HEK293T (cell line): ENCODE measurements around the gene TLK1.

Experiments used
- ARNT ChIP-seq: fragments of 450-650 bp; IDR thresholded peaks from 2 replicates; pipeline ENCODE4 v1.6.1; 2017; ENCODE audit warnings: mild to moderate bottlenecking
- BHLHE40 ChIP-seq: fragments of 450-650 bp; IDR thresholded peaks from 2 replicates; pipeline ENCODE4 v1.6.1; 2016; ENCODE audit warnings: mild to moderate bottlenecking, moderate library complexity, borderline replicate concordance
- CTBP1 ChIP-seq: fragments of 450-650 bp; IDR thresholded peaks from 2 replicates; pipeline ENCODE4 v1.6.1; 2016; ENCODE audit warnings: borderline replicate concordance
- ELF4 ChIP-seq: fragments of 450-650 bp; IDR thresholded peaks from 2 replicates; pipeline ENCODE4 v1.6.1; 2017; ENCODE audit warnings: antibody characterized with exemption
- FOXA1 ChIP-seq: fragments of 450-650 bp; IDR thresholded peaks from 2 replicates; pipeline ENCODE4 v1.6.1; 2016; ENCODE audit warnings: mild to moderate bottlenecking
- FOXK2 ChIP-seq: fragments of 450-650 bp; IDR thresholded peaks from 2 replicates; pipeline ENCODE4 v1.6.1; 2016; ENCODE audit warnings: mild to moderate bottlenecking
- FOXM1 ChIP-seq: fragments of 450-650 bp; IDR thresholded peaks from 2 replicates; pipeline ENCODE4 v1.6.1; 2017; ENCODE audit warnings: mild to moderate bottlenecking, borderline replicate concordance
- LEF1 ChIP-seq: fragments of 450-650 bp; IDR thresholded peaks from 2 replicates; pipeline ENCODE4 v1.6.1; 2017; ENCODE audit warnings: mild to moderate bottlenecking, borderline replicate concordance
- SP1 ChIP-seq: fragments of 450-650 bp; IDR thresholded peaks from 2 replicates; pipeline ENCODE4 v1.6.1; 2017
- SUZ12 ChIP-seq: fragments of 450-650 bp; IDR thresholded peaks from 2 replicates; pipeline ENCODE4 v1.6.1; 2016; ENCODE audit warnings: mild to moderate bottlenecking
- TARDBP ChIP-seq: fragments of 450-650 bp; IDR thresholded peaks from 2 replicates; pipeline ENCODE4 v1.6.1; 2016
- ZNF384 ChIP-seq: fragments of 450-650 bp; IDR thresholded peaks from 2 replicates; pipeline ENCODE4 v1.6.1; 2016
- TF ChIP-seq, protein P1 (sequence below): fragments of 450-650 bp; IDR thresholded peaks from 2 replicates; pipeline ENCODE4 v1.6.1; 2016

DNA sequence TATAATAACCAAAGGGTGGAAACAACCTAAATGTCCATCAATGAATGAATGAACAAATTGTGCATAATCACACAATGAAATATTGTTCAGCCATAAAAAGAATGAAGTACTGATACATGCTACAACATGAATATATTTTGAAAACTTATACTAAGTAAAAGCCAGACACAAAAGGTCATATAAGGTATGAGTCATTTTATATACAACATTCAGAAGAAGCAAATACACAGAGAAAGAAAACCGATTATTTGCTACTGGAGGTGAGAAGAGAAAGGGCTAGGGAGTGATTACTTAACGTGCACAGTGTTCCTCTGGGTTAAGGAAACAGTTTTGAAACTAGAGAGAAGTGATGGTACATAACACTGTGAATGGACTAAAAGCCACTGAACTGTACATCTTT, 126.4 kb downstream of the TLK1 start:
- TF ChIP-seq ZNF384 (no peak), SP1 (no peak), CTBP1 (no peak), FOXM1 (no peak), ARNT (no peak), FOXK2 (no peak), SUZ12 (no peak), FOXA1 (no peak), ELF4 (no peak), LEF1 (no peak), TARDBP (no peak), BHLHE40 (no peak)
- TF ChIP-seq, protein P1, sequence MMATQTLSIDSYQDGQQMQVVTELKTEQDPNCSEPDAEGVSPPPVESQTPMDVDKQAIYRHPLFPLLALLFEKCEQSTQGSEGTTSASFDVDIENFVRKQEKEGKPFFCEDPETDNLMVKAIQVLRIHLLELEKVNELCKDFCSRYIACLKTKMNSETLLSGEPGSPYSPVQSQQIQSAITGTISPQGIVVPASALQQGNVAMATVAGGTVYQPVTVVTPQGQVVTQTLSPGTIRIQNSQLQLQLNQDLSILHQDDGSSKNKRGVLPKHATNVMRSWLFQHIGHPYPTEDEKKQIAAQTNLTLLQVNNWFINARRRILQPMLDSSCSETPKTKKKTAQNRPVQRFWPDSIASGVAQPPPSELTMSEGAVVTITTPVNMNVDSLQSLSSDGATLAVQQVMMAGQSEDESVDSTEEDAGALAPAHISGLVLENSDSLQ: no peak
